ENCODE measurements around the gene INVS.
A peak's percentile ranks its signal among the peaks of the same experiment; 100 is the strongest.
"Not testable (repeated sequence)": the region's sequence is repeated elsewhere in the genome, so short reads cannot be mapped to it uniquely, and the experiment has no call there.

The INVS gene

GRCh38 chr9:100083448-100084127 is 15.5 kb upstream of the INVS start:
- DNase-seq = no peak

- DNase-seq = no peak
These were observed 15.0 kb upstream of the INVS start for GRCh38 chr9:100084128-100084453.

GRCh38 chr9:100084734-100085133 is 14.3 kb upstream of the INVS start:
- no peak for DNase-seq

GRCh38 chr9:100086097-100086635 is 12.9 kb upstream of the INVS start:
- no peak for DNase-seq

GRCh38 chr9:100087218-100087617 is 11.8 kb upstream of the INVS start:
- no peak for DNase-seq

- no peak for DNase-seq
These were observed 10.8 kb upstream of the INVS start for GRCh38 chr9:100088202-100088601.

GRCh38 chr9:100090880-100091279 is 8.2 kb upstream of the INVS start:
- DNase-seq = no peak

GRCh38 chr9:100091650-100092049 is 7.4 kb upstream of the INVS start:
- no peak for DNase-seq

- no peak for DNase-seq
These were observed 7.0 kb upstream of the INVS start for GRCh38 chr9:100092066-100092465.

GRCh38 chr9:100094411-100094810 is 4.6 kb upstream of the INVS start:
- not testable (repeated sequence) for DNase-seq

GRCh38 chr9:100096378-100096916 is 2.6 kb upstream of the INVS start:
- DNase-seq = no peak

GRCh38 chr9:100098046-100098886 is 777 bp upstream of the INVS start:
- DNase-seq = peak; percentile 46

- DNase-seq = no peak
These were observed 639 bp downstream of the INVS start for GRCh38 chr9:100099722-100100042.

- no peak for DNase-seq
These were observed 1.2 kb downstream of the INVS start for GRCh38 chr9:100100146-100100667.

GRCh38 chr9:100101608-100102007 is 2.6 kb downstream of the INVS start:
- no peak for DNase-seq

GRCh38 chr9:100104314-100104713 is 5.3 kb downstream of the INVS start:
- DNase-seq = no peak

GRCh38 chr9:100105861-100106260 is 6.8 kb downstream of the INVS start:
- no peak for DNase-seq

GRCh38 chr9:100106616-100107015 is 7.6 kb downstream of the INVS start:
- DNase-seq = no peak

- DNase-seq = no peak
These were observed 9.5 kb downstream of the INVS start for GRCh38 chr9:100108559-100108958.

GRCh38 chr9:100111235-100111634 is 12.2 kb downstream of the INVS start:
- peak; percentile 8 for DNase-seq

GRCh38 chr9:100112677-100113336 is 13.8 kb downstream of the INVS start:
- DNase-seq = no peak

GRCh38 chr9:100117316-100117715 is 18.3 kb downstream of the INVS start:
- DNase-seq = no peak

GRCh38 chr9:100120286-100120685 is 21.2 kb downstream of the INVS start:
- DNase-seq = no peak
